H1 (cell line): Measurements from ENCODE around the gene TGFA.

Experiments used
- GABPA ChIP-seq: IDR thresholded peaks from 2 replicates; pipeline ENCODE4 v1.6.1; 2011; ENCODE audit warnings: mild to moderate bottlenecking, low read length, moderate library complexity, borderline replicate concordance; ENCODE audit not compliant: insufficient read depth
- RAD21 ChIP-seq, 2 experiments: IDR thresholded peaks in 1 of 2; conservative IDR thresholded peaks in 1 of 2; 2 replicates each; pipeline ENCODE4 v1.6.1; 2011; ENCODE audit warnings: low read depth in 2 of 2, low read length in 2 of 2, improper control_type of control experiment in 1 of 2, inconsistent platforms in 1 of 2, mild to moderate bottlenecking in 1 of 2, moderate library complexity in 1 of 2
- TEAD4 ChIP-seq: IDR thresholded peaks from 2 replicates; pipeline ENCODE4 v1.6.1; 2012; ENCODE audit warnings: low read depth, low read length, inconsistent platforms, mixed read lengths
- TF ChIP-seq, protein P1 (sequence below): IDR thresholded peaks from 2 replicates; pipeline ENCODE4 v1.6.1; 2012; ENCODE audit warnings: inconsistent platforms
- TF ChIP-seq, protein P2 (sequence below), 3 experiments: IDR thresholded peaks; 1 replicate in 2 of 3; 2 replicates in 1 of 3; pipeline versions ENCODE4 v1.5.1 to v1.6.1; 2011; ENCODE audit warnings: low read length in 3 of 3, mild to moderate bottlenecking in 3 of 3, inconsistent platforms in 2 of 3, low read depth in 1 of 3, moderate library complexity in 1 of 3; ENCODE audit not compliant: insufficient read depth in 1 of 3; ENCODE audit errors: control extremely low read depth in 1 of 3

- TF ChIP-seq, protein P1, sequence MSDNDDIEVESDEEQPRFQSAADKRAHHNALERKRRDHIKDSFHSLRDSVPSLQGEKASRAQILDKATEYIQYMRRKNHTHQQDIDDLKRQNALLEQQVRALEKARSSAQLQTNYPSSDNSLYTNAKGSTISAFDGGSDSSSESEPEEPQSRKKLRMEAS: no peak
- no peak for TF ChIP-seq RAD21 (IDR thresholded peaks at IDR 0.05 in 1 of 2, conservative IDR thresholded peaks at IDR 0.05 in 1 of 2; ENCODE audit: low read depth in 2 of 2, low read length in 2 of 2)
- TF ChIP-seq, protein P2, sequence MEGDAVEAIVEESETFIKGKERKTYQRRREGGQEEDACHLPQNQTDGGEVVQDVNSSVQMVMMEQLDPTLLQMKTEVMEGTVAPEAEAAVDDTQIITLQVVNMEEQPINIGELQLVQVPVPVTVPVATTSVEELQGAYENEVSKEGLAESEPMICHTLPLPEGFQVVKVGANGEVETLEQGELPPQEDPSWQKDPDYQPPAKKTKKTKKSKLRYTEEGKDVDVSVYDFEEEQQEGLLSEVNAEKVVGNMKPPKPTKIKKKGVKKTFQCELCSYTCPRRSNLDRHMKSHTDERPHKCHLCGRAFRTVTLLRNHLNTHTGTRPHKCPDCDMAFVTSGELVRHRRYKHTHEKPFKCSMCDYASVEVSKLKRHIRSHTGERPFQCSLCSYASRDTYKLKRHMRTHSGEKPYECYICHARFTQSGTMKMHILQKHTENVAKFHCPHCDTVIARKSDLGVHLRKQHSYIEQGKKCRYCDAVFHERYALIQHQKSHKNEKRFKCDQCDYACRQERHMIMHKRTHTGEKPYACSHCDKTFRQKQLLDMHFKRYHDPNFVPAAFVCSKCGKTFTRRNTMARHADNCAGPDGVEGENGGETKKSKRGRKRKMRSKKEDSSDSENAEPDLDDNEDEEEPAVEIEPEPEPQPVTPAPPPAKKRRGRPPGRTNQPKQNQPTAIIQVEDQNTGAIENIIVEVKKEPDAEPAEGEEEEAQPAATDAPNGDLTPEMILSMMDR (IDR thresholded peaks at IDR 0.05; ENCODE audit: control extremely low read depth in 1 of 3, insufficient read depth in 1 of 3, low read depth in 1 of 3, low read length in 3 of 3): no peak
- no peak for TF ChIP-seq TEAD4
- no peak for TF ChIP-seq GABPA
Measured at GRCh38 chr2:70472221-70472890, 81.3 kb downstream of the TGFA start.
